Cardiac atrium fibroblast (primary cell): ENCODE measurements around the gene FOXK1. TPM values are rescaled to one million over a fixed set of nuclear protein-coding genes. Genes with fewer than 3 reads are reported as not detected.

Experiments
- total RNA-seq: library from RNA; depleted of rRNA; stranded (reverse); fragments of >200 nt; gene quantifications from 2 replicates; pipeline ENCODE4 v1.2.3, GENCODE V29; 2015

Gene FOXK1
- total RNA-seq, result 19.9 and 27.1 TPM in 2 replicates

GRCh38 chr7:4681886-4682620 lies at the start of gene FOXK1:
Gene FOXK1 (plus strand): TSS chr7:4682295. CDS start chr7:4682309, 14 bp downstream.

GRCh38 chr7:4775250-4775847 lies 93.3 kb downstream of the FOXK1 start, which contains the start of gene AP5Z1:
Gene AP5Z1 (plus strand): TSS chr7:4775623. CDS start chr7:4775716, 93 bp downstream.

Other genes starting within 250 kb of the FOXK1 start
- 22.2 and 26.6 TPM in 2 replicates for gene AP5Z1, start 93.3 kb downstream of the FOXK1 start, total RNA-seq
- 0.18 and 0.49 TPM in 2 replicates for gene PAPOLB, start 179.7 kb downstream of the FOXK1 start, total RNA-seq
- 0.97 and 8.8 TPM in 2 replicates for gene RADIL, start 201.4 kb downstream of the FOXK1 start, total RNA-seq